HepG2 (cell line): ENCODE data around the gene ERCC6.

ENCODE experiments used
- HNRNPH1 ChIP-seq: fragments of 200-400 bp; formaldehyde crosslinking; optimal IDR thresholded peaks from 2 replicates; pipeline ENCODE3; 2017; ENCODE audit warnings: mild to moderate bottlenecking, low read depth, low read length
- MEF2D ChIP-seq: sonication (generic); formaldehyde crosslinking; IDR thresholded peaks from 2 replicates; pipeline ENCODE4 v1.5.1; 2020; ENCODE audit warnings: mild to moderate bottlenecking, missing genetic modification reagents
- POLR2AphosphoS5 ChIP-seq: IDR thresholded peaks from 2 replicates; pipeline ENCODE4 v1.6.1; 2012; ENCODE audit warnings: low read depth, low read length
- PPARG ChIP-seq: conservative IDR thresholded peaks from 2 replicates; pipeline ENCODE4 v1.6.1; 2016; ENCODE audit warnings: missing biosample characterization, missing genetic modification reagents
- RAD21 ChIP-seq: fragments of 450-650 bp; formaldehyde crosslinking; IDR thresholded peaks from 2 replicates; pipeline ENCODE4 v1.5.0; 2020; ENCODE audit warnings: mild to moderate bottlenecking
- ZNF24 ChIP-seq: fragments of 450-650 bp; IDR thresholded peaks from 2 replicates; pipeline ENCODE4 v1.6.1; 2017; ENCODE audit warnings: antibody characterized with exemption, mild to moderate bottlenecking

- no peak for TF ChIP-seq RAD21 (CRISPR knock-in tag)
- no peak for TF ChIP-seq PPARG (CRISPR knock-in tag)
- TF ChIP-seq HNRNPH1 = no peak
- no peak for TF ChIP-seq ZNF24
- no peak for TF ChIP-seq POLR2AphosphoS5
- no peak for TF ChIP-seq MEF2D (CRISPR knock-in tag)
Observed at GRCh38 chr10:49567810-49568209, 28.9 kb upstream of the ERCC6 start.
